H9 (cell line): ENCODE data around the gene TBC1D7. TPM values are rescaled to one million over a fixed set of nuclear protein-coding genes. Genes with fewer than 3 reads are reported as not detected.

Source experiments
- DNase-seq: peaks from one replicate; pipeline ENCODE4 v3.0.0-alpha.2; 2017
- H2AFZ ChIP-seq: one replicate; pipeline ENCODE4 v1.6.1; 2013; ENCODE audit warnings: mild to moderate bottlenecking, low read length, control low read depth, moderate library complexity
- H2AK5ac ChIP-seq: 2 replicates; pipeline ENCODE4 v1.6.1; 2013; ENCODE audit warnings: low read length, control low read depth, mixed read lengths; ENCODE audit not compliant: insufficient read length
- H2BK120ac ChIP-seq: one replicate; pipeline ENCODE4 v1.6.1; 2013; ENCODE audit warnings: low read depth, mild to moderate bottlenecking, low read length, control low read depth, inconsistent platforms; ENCODE audit not compliant: poor library complexity, severe bottlenecking
- H2BK12ac ChIP-seq: 2 replicates; pipeline ENCODE4 v1.6.1; 2013; ENCODE audit warnings: low read length, control low read depth, mixed read lengths, low read depth; ENCODE audit not compliant: insufficient read length
- H2BK15ac ChIP-seq: 2 replicates; pipeline ENCODE4 v1.6.1; 2013; ENCODE audit warnings: low read depth, low read length, control low read depth
- H2BK20ac ChIP-seq: one replicate; pipeline ENCODE4 v1.6.1; 2013; ENCODE audit warnings: low read depth, mild to moderate bottlenecking, low read length, control low read depth, inconsistent platforms; ENCODE audit not compliant: poor library complexity, severe bottlenecking
- H2BK5ac ChIP-seq: 2 replicates; pipeline ENCODE4 v1.6.1; 2013; ENCODE audit warnings: low read length, control low read depth, mixed read lengths; ENCODE audit not compliant: insufficient read length
- H3K14ac ChIP-seq: 2 replicates; pipeline ENCODE4 v1.6.1; 2013; ENCODE audit warnings: low read length, control low read depth; ENCODE audit not compliant: insufficient read depth
- H3K18ac ChIP-seq: 2 replicates; pipeline ENCODE4 v1.6.1; 2013; ENCODE audit warnings: low read depth, mild to moderate bottlenecking, mixed read lengths, low read length, control low read depth; ENCODE audit not compliant: insufficient read length
- H3K23ac ChIP-seq: 2 replicates; pipeline ENCODE4 v1.6.1; 2013; ENCODE audit warnings: low read length, control low read depth, mixed read lengths, low read depth; ENCODE audit not compliant: insufficient read length
- H3K23me2 ChIP-seq: 2 replicates; pipeline ENCODE4 v1.6.1; 2013; ENCODE audit warnings: low read depth, mild to moderate bottlenecking, mixed read lengths, low read length, control low read depth; ENCODE audit not compliant: insufficient read length, poor library complexity, severe bottlenecking
- H3K27ac ChIP-seq: 2 replicates; pipeline ENCODE4 v1.5.1; 2013; ENCODE audit warnings: low read length, control low read depth, mixed read lengths, low read depth; ENCODE audit not compliant: insufficient read length
- H3K27me3 ChIP-seq: 2 replicates; pipeline ENCODE4 v1.6.1; 2013; ENCODE audit warnings: low read length, control low read depth, inconsistent platforms; ENCODE audit not compliant: insufficient read depth
- H3K4ac ChIP-seq: 2 replicates; pipeline ENCODE4 v1.6.1; 2013; ENCODE audit warnings: low read depth, mild to moderate bottlenecking, control low read depth, inconsistent platforms, low read length, moderate library complexity
- H3K4me1 ChIP-seq: 2 replicates; pipeline ENCODE4 v1.6.1; 2013; ENCODE audit warnings: low read length, control low read depth, inconsistent platforms; ENCODE audit not compliant: insufficient read depth
- H3K4me2 ChIP-seq: 2 replicates; pipeline ENCODE4 v1.6.1; 2013; ENCODE audit warnings: low read length, control low read depth, mixed read lengths; ENCODE audit not compliant: insufficient read length, insufficient read depth
- H3K56ac ChIP-seq: 2 replicates; pipeline ENCODE4 v1.6.1; 2013; ENCODE audit warnings: low read depth, mild to moderate bottlenecking, mixed read lengths, low read length, control low read depth; ENCODE audit not compliant: insufficient read length
- H3K79me1 ChIP-seq: 2 replicates; pipeline ENCODE4 v1.6.1; 2013; ENCODE audit warnings: low read depth, mild to moderate bottlenecking, moderate library complexity, low read length, control low read depth, inconsistent platforms; ENCODE audit not compliant: insufficient read depth, poor library complexity, severe bottlenecking
- H3K79me2 ChIP-seq: 2 replicates; pipeline ENCODE4 v1.6.1; 2013; ENCODE audit warnings: low read length, control low read depth, inconsistent platforms; ENCODE audit not compliant: insufficient read depth
- H3K9ac ChIP-seq: 2 replicates; pipeline ENCODE4 v1.6.1; 2013; ENCODE audit warnings: low read length, control low read depth, mixed read lengths; ENCODE audit not compliant: insufficient read length; ENCODE audit errors: extremely low read depth
- H3K9me3 ChIP-seq: one replicate; pipeline ENCODE4 v1.6.1; 2013; ENCODE audit warnings: low read depth, low read length, inconsistent platforms; ENCODE audit not compliant: control insufficient read depth
- H3T11ph ChIP-seq: one replicate; pipeline ENCODE4 v1.6.1; 2013; ENCODE audit warnings: mild to moderate bottlenecking, low read length, control low read depth, inconsistent platforms
- H4K20me1 ChIP-seq: one replicate; pipeline ENCODE4 v1.6.1; 2013; ENCODE audit not compliant: control insufficient read depth, insufficient read length, insufficient read depth
- H4K5ac ChIP-seq: 2 replicates; pipeline ENCODE4 v1.6.1; 2013; ENCODE audit warnings: low read depth, mild to moderate bottlenecking, mixed read lengths, low read length, control low read depth; ENCODE audit not compliant: insufficient read length
- H4K8ac ChIP-seq: replicated peaks from 2 replicates; pipeline ENCODE4 v1.6.1; 2013; ENCODE audit warnings: low read length, control low read depth, mixed read lengths, low read depth; ENCODE audit not compliant: insufficient read length
- H4K91ac ChIP-seq: 2 replicates; pipeline ENCODE4 v1.6.1; 2013; ENCODE audit warnings: low read depth, mild to moderate bottlenecking, moderate library complexity, mixed read lengths, low read length, control low read depth; ENCODE audit not compliant: insufficient read length
- H3K27ac Mint-ChIP-seq, 3 experiments: 2 replicates in 2 of 3; 3 replicates in 1 of 3; pipeline ENCODE4 v1.8.0; 2020 to 2021; ENCODE audit warnings: mixed read lengths in 3 of 3, mild to moderate bottlenecking in 1 of 3, moderate library complexity in 1 of 3
- H3K27me3 Mint-ChIP-seq: 2 replicates; pipeline ENCODE4 v1.8.0; 2021; ENCODE audit warnings: low read depth, mild to moderate bottlenecking, moderate library complexity, mixed read lengths
- H3K36me3 Mint-ChIP-seq, 3 experiments: 2 replicates in 2 of 3; 3 replicates in 1 of 3; pipeline ENCODE4 v1.8.0; 2020 to 2021; ENCODE audit warnings: low read depth in 3 of 3, mixed read lengths in 3 of 3; ENCODE audit not compliant: insufficient read depth in 1 of 3
- H3K4me1 Mint-ChIP-seq, 2 experiments: 2 replicates each; pipeline ENCODE4 v1.8.0; 2020; ENCODE audit warnings: mixed read lengths in 2 of 2
- H3K4me3 Mint-ChIP-seq, 2 experiments: 2 replicates in 1 of 2; 3 replicates in 1 of 2; pipeline ENCODE4 v1.8.0; 2020 to 2021; ENCODE audit warnings: mild to moderate bottlenecking in 2 of 2, mixed read lengths in 2 of 2, moderate library complexity in 1 of 2
- H3K9me3 Mint-ChIP-seq, 2 experiments: 2 replicates in 1 of 2; 3 replicates in 1 of 2; pipeline ENCODE4 v1.8.0; 2020; ENCODE audit warnings: mild to moderate bottlenecking in 2 of 2, mixed read lengths in 2 of 2, moderate library complexity in 1 of 2
- WGBS: extraction: QIAGEN DNeasy Blood & Tissue Kit; methylation state at CpG from one replicate; pipeline ENCODE4 v1.1.7; 2013; ENCODE audit warnings: missing lambda C conversion rate, low lambda C conversion rate, mixed read lengths; ENCODE audit not compliant: insufficient read length; ENCODE audit errors: extremely low coverage; 5-methylcytosine and 5-hydroxymethylcytosine counted together
- total RNA-seq: library from RNA; stranded (reverse); gene quantifications from 2 replicates; pipeline ENCODE4 v1.2.1, GENCODE V29; 2021
- TF ChIP-seq, protein P1 (sequence below): fragments of 200-600 bp; sonication (generic); conservative IDR thresholded peaks from 3 replicates; pipeline ENCODE4 v1.8.0; 2021; ENCODE audit warnings: antibody characterized with exemption, mild to moderate bottlenecking

Gene TBC1D7
- total RNA-seq, 1 experiment from 2014 or later = 33.9 TPM

DNA sequence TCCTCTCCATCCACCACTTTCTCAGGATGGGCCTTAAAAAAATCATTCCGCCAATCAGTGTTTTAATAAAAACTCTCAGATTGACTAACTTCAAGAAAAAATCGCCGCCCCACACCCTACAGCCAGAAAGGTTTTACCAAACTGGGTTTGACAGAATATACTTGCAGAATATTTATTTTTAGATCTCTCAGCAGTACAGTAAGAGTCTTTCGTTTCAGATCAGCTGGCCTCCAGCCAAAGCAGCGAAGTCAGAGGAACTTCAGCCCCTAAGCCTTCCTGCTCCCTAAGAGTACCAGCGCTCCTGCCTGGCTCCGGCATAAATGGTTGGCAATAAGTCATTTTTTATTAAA, 24.7 kb downstream of the TBC1D7 start:
- no peak for DNase-seq
- H3K27me3 Mint-ChIP-seq = no peaks in the 10 kb centered on the region

More for the DNA sequence above, 24.7 kb downstream of the TBC1D7 start:
- no peak overlapping the region for H2AK5ac ChIP-seq
- no peak overlapping the region for H4K5ac ChIP-seq
- no peak overlapping the region for H2BK15ac ChIP-seq
- H3K4ac ChIP-seq = no peak overlapping the region
- H3K9me3 ChIP-seq = no peaks in the 10 kb centered on the region
- no peak overlapping the region for H2BK120ac ChIP-seq
- no peaks in the 10 kb centered on the region for H3K79me1 ChIP-seq
- Mint-ChIP-seq H3K27ac (no peak overlapping the region), H3K4me1 (no peaks in the 10 kb centered on the region), H3K9me3 (no peaks in the 10 kb centered on the region), H3K4me3 (no peak overlapping the region), H3K36me3 (peaks cover 18 to 61% (median 58%) of the 10 kb centered on the region in 3 experiments; a peak in 6 of 7 replicates)
- H4K91ac ChIP-seq = no peak overlapping the region
- no peaks in the 10 kb centered on the region for H3K4me1 ChIP-seq
- H3K14ac ChIP-seq = no peak overlapping the region
- H2BK5ac ChIP-seq = no peak overlapping the region
- no peaks in the 10 kb centered on the region for H3K27me3 ChIP-seq
- no CpG with 5 or more reads among the region's 7 CpGs for WGBS
- H4K20me1 ChIP-seq = no peaks in the 10 kb centered on the region
- no peak overlapping the region for H2BK12ac ChIP-seq
- TF ChIP-seq, protein P1, sequence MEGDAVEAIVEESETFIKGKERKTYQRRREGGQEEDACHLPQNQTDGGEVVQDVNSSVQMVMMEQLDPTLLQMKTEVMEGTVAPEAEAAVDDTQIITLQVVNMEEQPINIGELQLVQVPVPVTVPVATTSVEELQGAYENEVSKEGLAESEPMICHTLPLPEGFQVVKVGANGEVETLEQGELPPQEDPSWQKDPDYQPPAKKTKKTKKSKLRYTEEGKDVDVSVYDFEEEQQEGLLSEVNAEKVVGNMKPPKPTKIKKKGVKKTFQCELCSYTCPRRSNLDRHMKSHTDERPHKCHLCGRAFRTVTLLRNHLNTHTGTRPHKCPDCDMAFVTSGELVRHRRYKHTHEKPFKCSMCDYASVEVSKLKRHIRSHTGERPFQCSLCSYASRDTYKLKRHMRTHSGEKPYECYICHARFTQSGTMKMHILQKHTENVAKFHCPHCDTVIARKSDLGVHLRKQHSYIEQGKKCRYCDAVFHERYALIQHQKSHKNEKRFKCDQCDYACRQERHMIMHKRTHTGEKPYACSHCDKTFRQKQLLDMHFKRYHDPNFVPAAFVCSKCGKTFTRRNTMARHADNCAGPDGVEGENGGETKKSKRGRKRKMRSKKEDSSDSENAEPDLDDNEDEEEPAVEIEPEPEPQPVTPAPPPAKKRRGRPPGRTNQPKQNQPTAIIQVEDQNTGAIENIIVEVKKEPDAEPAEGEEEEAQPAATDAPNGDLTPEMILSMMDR = no peak
- H3K79me2 ChIP-seq = no peaks in the 10 kb centered on the region
- no peak overlapping the region for H3K4me2 ChIP-seq
- H3K18ac ChIP-seq = no peak overlapping the region
- no peak overlapping the region for H3K9ac ChIP-seq
- no peak overlapping the region for H3K56ac ChIP-seq
- no peak overlapping the region for H4K8ac ChIP-seq
- no peak overlapping the region for H2AFZ ChIP-seq
- no peaks in the 10 kb centered on the region for H3K23me2 ChIP-seq
- H3T11ph ChIP-seq = no peak overlapping the region
- H2BK20ac ChIP-seq = no peak overlapping the region
- H3K27ac ChIP-seq = no peak overlapping the region
- no peak overlapping the region for H3K23ac ChIP-seq
